HG03139 (cell line): ENCODE data around the gene CTNNA2.

ENCODE experiments used
- ATAC-seq: cut with Tn5 transposase; IDR thresholded peaks from one replicate; pipeline ENCODE4 v1.9.1; 2021; ENCODE audit not compliant: unreplicated experiment

CTNNA2 gene

DNA sequence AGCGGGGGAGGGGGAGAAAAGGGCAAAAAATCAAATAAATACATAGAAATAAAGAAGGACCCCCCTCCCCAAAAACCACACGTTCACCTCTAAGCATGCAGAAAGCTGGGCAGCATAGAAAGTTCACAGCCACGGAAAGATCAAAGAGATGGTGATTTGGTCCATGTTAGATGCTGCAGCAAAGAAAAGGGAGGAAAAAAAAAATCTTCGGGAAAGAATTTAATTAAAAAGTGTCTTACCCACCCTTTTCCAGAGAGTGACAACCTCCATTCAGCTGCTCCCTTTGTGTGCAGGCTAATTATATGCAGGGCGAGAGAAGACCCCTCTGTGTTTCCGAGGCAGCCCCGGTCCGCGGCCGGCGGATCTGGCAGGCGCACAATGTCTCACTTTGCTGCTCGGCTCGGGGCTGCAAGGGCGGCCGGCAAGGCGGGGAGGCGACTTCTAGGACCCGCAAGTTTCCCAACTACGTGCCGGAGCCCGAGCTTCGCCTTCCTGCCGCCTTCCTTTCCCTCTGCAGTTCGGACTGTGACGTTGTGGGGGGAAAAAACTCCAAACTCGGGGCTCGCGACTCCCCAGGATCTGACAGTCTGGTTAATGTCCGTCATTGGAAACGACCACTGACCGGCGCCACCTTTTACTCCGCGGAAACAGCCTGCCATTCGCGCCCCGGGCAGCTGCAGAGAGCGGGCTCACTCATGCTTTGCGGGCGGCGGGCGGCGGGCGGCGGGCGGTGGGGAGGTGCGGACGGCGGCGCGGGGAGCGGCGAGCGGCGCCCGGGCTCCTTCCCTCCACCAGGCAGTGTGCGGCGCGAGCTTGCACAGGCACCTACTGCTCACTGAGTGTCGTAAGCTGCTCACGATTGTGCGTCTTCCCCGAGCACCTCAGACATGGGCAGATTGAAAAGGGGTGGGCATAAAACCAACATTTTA, 791.3 kb downstream of the CTNNA2 start, which contains the start of gene LRRTM1:
LRRTM1 (minus strand) TSS at position 844 of the 929 bp plus-strand sequence. CDS start 933 bp downstream, outside the sequence.
- no peak for ATAC-seq

DNA sequence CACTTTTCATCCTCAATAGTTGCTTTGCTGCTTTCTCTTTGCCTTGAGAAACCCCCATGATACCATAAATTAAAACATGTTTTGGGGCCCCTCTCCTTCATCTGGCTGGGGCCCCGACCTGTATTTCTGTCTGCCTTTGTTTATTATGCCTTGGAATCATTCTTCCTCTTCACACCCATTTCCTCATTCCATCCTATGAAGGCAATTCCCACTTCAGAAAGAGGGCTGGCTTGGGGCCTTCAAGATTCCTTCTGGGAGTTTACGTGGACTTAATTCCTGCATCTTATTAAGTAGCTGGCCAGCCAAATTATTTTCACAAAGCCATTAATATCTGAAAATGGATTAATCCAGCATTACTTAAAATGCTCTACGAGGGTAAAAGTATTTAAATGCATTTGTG, 798.5 kb downstream of the CTNNA2 start:
- ATAC-seq: no peak

DNA sequence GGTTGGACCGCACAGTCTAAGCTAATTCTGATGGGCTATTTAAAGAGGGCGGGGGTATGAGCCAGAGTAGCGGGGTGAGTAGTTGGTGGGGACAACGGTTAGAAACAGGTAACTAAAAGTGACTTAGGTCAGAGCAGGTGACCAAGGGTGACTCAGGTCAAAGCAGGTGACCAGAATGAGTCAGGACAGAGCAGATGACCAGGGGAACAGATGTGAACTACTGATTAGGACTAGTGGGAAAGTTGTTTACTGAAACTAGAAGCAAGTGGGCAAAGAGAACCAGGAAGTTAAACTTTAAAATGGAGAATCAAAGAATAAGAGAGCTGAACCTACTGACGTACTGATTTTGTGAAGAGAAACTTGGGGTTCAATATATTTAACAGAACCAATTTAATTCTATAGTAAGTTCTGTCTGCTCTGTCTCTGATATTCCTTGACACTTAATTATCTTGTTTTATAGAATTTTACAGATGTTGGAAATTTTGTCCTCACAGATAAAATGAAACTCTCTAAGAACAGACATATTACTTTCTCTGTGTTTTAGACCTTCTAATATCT, 799.5 kb downstream of the CTNNA2 start:
- no peak for ATAC-seq

DNA sequence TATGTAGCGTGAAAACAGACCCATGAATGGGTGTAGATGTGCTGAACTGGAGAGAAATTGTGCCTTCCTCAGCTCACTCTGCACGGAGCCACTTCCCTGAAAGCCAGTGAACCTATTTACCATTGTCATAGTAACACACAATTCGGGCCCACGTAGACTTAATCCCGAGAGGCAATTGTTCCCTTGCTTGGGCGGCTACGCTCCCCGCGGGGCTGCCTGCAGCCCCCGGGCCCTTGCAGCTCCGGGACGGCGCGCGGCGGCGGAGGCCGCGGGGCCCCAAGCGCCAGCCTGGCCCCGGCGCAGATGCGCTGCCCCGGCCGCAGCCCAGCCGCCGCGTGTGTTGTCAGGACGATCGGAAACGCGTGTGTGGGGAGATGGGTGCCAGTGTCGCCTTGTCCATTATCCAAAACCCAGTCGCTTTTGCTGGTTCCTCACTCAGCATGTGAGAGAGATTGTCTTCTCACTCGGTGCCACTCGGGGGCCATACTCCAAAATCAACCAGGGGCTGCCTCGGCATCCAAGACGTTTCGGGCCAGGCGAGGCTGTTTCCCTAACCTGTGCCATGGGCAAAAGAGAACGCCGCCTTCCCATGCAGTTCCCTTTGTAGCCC, 809.6 kb downstream of the CTNNA2 start:
- no peak for ATAC-seq

DNA sequence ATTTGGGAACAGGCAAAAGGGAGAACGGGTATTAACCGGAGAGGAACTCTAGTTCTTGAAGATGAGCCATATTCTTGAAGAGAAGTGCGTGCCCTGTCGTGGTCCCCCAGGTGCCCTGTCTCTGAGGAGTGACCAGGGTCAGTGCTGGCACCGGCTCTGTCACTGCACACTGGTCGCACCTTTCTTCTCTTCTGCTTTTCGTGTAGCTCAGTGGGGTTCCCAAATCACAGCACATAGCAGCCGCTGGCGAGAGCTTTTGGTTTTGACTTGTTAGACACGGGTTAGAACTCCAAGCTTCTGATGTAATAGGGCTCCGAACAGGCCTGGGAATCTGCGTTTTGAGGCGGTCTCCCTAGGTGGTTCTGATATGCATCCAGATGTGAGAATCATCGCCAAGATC, 810.1 kb downstream of the CTNNA2 start:
- ATAC-seq: no peak

DNA sequence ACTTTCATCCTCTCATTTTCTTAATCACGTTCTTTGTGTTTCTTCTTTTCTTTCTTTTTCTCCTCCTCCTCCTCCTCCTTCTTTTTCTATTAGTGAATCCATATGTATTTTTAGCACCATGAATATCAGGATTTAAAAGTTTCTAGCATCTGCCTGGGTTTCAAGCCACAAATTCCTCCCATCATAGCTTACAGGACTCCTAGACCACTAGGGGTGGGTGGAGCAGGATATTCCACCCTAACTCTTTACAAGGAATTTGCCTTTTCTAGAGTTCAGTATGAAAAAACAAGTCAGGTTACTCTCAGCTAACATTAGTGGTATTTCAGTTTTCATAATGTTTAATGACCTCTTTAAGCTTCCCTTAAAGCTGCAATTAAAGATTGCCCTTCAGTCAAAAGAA, 810.8 kb downstream of the CTNNA2 start:
- no peak for ATAC-seq

DNA sequence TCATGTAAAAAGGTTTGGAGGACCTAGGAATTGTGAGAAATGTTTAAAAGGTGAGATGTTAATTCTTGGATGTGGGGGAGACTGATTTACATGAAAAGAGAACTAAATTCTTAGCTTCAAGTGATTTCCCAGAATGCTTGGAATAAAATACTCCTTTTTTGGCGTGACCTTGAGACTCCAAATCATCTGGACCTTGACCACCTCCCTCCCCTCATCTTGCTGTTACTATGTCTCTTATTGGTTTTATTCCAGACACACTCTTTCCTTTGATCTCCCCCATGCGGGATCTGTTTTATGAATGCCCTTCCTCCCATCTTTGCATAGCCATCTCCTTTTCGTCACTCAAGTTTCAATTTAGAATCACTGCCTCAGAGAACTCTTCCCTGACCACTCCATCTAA, 811.7 kb downstream of the CTNNA2 start:
- no peak for ATAC-seq

DNA sequence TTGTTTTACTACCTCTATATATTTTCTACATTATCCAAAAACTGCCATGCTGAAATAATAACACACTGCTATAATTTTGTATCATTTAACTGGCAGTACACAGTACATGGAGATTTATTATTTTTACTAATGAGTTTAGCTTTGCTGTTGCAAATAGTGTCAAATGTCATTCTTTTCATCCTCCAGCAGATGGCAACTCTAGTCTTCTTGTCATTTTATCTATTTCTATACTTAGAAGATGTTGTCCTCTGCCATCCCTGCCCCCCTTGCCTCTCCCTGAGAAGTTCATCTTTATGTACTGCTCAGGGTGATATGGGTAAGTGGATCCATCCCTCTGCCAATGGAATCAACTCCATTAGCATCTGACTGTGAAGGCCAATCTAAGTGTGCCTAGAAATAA, 813.4 kb downstream of the CTNNA2 start:
- no peak for ATAC-seq

DNA sequence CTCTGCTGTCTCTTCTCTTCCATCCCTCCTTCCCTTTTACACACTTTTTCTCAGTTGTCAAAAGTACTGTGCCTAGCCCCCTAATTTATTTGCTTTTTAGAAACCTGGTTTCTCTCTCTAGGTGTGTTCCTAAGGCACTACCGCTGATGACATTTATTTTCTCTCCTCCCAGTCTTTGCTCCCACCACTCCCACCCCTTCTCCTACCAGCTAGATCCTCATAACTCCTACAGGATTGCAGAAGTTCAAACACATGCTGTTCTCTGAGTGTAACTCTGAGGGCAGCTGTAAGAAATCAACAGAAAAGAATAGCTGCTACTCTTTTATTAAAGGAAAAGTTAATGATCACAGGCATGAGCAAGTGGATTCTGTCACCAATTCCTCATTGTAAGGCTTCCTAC, 814.0 kb downstream of the CTNNA2 start:
- ATAC-seq: no peak

DNA sequence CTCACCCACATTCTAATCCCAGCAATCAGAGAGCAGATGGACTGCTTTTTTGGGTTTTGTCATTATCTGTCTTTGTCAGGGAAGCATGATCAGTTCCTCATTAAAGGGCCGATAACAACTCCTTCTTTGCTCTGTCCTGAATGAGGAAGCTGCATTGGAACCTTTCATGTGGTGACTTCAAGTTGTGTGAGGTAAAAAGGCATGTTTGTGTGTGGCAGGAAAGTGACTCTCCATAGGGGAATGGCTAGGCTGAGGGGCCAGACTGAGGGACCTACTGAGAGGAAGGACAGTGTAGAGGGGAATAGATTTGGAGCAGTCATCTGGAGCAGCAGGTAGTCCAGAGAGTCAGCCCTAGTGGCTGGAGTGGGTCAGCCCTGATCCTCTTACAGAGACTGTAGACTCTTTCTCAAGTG, 815.3 kb downstream of the CTNNA2 start:
- ATAC-seq: no peak

DNA sequence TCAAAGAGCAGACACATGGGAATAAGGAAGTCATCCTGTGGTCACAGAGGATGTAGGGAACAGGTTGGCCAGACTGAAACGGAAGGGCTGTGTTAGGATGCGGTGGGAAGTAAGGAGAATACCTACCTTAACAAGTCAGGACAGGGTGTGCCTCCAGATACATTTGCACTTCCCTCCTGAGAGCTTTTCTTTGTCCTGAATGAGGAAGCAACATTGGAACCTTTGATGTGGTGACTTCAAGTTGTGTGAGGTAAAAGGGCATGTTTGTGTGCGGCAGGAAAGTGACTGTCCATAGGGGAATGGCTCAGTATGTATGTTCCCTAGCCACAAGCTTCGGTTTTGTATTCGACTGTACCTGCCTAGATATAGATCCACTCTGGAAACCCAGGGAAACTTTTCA, 816.6 kb downstream of the CTNNA2 start:
- ATAC-seq: no peak

DNA sequence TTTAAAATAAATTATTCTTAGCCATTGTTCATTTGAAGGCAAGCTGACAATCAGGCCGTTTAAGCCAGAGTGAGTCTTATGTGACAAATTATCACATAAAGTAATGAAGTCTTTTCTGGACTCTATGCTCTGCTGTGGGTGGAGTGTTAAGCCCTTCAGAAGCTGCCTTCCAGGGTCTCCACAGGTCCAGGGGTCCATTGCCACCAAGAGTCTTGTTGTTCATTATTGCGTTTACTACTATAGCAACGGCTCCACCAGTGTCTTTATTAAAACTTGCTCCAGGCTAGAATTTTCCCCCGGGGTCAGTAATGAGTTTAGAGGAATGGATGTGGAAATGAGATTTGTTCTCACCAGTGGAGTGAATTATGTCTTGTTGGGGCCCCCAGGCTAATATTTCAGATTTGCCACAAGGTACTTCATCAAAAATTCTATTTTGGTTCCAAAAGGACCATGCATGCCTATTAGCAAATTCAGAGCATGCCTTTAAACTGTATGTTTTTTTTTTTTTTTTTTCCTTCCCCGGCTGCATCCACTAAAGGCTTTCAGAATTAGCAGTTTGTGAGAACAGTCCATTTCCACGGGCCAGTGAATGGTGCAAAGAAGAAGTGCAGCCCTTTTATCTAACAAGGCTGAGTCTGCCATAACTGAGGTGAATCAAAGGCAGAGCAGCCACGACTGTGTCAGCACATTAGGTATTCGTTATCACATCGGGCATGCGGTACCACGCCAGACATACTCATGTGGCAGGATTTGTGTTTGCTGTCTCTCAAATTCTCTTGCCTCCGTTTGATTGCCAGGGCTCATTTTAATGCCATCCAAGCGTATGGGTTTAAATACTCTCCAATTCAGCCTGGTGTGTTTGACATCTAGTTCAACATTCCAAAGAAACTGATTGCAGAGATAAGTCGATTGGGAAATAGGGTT, 817.9 kb downstream of the CTNNA2 start:
- no peak for ATAC-seq

DNA sequence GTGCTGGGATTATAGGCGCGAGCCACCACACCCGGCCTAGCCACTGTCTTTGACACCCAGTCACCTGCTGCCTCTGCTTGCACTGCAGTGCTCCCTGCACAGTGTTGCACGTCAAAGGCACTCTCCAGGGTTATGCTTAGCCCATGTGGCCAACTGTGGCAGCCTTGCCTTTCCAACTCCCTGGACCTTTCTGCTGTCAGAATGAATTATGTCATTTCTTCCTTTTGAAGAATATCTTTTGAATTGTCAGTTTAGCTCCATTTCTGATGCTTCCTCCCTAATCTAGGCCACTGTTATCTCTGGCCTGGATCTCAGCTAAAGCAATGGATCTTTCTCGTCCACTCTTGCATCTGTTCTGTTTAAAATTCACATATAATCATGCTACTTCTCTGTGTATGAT, 821.0 kb downstream of the CTNNA2 start:
- no peak for ATAC-seq

DNA sequence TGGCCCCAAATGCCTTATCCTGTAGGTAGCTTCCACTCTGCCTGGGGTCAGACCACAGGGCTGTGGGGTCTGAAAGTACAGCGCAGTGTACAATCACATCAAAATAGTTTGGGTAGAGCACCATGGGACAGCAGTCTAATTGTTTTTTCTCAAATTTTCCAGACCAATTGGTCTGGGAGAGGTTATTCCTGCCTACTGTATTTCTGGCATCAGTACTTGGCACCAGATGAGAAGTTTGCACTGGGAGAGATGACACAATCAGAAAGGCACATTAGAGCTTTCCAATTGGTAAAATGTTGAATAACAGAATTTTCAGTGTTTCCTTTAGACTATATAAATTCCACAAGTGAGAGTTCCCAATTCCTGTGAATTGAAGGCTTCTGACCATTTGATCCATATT, 822.6 kb downstream of the CTNNA2 start:
- ATAC-seq: no peak

DNA sequence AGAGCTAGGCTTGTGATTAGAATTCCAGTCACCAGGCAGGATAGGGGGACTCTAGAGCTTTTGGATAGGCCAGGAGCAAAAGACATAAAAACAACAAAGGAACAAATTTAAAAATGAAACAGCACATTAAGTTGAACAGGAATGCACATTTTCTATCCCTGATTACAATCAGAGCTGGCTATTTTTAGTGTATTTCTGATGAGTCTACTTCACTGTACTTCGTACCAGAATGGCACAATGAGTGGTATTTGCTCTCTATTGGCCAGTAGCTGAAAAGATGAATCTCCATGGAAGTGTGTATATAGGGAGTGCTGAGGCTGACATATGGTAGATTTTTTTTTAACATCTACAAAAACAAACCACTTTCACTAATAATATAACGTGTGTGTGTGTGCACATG, 825.9 kb downstream of the CTNNA2 start:
- ATAC-seq: no peak

DNA sequence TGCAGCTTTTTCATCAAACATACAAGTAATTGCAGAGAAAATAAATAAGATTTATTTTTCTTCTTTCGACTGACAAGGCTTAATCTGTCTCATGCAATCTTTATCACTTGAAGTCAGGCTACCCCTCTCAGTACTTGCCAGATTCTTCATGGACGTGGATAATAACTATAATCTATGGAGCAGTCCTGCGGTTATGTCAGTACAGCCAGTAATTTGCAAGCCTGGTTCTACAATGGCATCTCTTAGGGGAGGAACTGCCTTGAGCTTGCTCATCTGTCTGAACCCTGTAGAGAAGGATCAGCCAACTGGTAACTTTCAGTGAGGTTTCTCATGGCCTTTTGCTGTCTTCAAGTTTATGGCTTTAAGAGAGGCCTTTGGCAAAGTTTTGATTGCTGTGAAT, 827.2 kb downstream of the CTNNA2 start:
- ATAC-seq: no peak

DNA sequence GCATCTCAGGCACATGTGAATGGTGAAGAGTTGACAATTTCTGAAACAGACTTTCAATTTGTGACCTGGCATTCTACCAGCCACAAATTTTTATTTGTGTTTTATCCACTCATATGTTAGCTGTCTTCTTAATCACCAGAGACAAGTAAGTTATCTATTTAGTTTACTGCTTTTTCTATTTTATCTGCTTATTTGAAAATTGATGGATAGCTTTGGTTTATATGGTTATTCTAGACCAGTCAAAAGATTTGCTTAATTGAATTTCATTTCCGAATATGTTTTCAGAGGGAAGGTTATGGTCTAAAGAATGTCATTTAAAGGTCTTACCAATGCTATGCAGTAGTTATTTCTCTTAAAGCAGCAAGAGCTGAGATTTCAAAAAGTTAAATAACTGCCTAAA, 835.2 kb downstream of the CTNNA2 start:
- ATAC-seq: no peak

DNA sequence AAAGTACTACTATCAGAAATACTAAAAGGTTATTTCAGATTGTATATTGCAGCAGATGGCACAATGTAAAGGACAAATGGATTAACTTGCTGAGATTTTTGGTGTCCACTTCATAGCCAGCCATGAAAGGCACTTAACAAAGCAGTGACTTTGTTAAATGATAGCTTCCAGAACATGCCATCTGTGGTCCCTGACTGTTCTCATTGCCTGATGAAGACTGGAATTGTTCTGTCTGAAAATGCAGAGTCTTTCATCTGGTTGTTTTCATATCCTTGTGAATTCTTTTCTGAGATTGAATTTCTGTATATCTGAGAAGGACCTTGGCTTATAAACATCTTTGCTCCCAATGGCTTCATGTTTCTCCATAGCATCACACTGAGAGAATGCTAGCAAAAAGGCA, 836.1 kb downstream of the CTNNA2 start:
- ATAC-seq: no peak

DNA sequence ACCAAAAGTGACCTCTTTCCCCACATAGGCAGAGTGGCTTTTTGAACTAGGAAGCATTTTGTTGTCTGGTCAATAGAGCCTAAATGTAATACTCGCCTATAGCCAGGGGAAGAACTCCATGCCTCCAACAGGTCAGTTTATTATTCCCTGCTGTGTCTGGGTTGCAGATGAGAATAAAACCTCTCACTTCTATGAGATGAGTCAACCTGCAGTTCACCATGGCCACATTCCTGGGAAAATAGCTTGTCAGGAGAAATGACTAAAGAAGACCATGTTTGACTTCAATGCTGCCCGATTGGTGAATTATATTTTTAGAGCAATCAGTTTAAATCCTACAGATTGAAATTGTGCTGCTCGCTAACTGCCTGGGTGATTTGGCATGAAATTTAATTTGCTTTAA, 838.4 kb downstream of the CTNNA2 start:
- ATAC-seq: no peak

DNA sequence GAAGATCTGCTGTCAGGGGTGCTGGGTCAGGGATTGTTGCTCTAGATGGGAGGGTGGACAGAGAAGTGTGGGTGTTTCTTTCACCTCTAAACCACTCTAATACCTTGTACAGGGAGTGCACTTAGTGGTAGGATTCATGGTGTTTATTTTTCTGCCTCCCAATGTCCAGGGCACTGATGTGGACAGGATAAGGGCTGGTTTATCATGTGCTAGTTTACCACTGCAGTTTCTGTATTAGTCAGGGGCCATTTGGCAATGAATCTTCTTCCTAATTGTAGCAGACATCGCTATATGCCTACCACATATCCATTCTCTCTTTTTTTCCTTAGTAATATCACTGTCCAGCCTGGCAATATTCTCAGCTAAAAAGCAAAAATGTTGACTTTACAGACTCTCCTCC, 842.0 kb downstream of the CTNNA2 start:
- no peak for ATAC-seq

DNA sequence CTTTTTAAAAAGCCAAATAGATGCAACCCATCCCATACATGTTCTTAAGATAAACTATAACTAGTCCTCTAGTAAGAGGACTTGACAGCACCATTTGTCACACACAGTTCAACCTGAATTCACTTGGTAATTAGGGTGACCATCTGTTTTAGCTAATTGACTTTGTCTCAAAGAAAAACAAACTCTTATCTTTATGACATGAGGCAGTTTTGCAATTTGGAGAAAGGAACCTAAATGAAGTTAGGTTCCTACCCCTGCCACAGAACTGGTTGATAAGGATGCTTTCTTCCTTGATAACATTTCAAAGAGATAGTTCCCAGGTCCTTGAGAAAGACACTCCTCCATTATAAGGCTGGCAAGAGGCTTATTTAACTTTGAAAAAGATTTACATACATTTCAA, 849.1 kb downstream of the CTNNA2 start:
- ATAC-seq: no peak
